Central memory CD4-positive, alpha-beta T cell (primary cell): ENCODE measurements around the gene LGALS7B.
"Not testable (repeated sequence)": the region's sequence is repeated elsewhere in the genome, so short reads cannot be mapped to it uniquely, and the experiment has no call there.

ENCODE experiments used
- DNase-seq: peaks from one replicate; pipeline ENCODE4 v3.0.0; 2022

LGALS7B gene

DNA sequence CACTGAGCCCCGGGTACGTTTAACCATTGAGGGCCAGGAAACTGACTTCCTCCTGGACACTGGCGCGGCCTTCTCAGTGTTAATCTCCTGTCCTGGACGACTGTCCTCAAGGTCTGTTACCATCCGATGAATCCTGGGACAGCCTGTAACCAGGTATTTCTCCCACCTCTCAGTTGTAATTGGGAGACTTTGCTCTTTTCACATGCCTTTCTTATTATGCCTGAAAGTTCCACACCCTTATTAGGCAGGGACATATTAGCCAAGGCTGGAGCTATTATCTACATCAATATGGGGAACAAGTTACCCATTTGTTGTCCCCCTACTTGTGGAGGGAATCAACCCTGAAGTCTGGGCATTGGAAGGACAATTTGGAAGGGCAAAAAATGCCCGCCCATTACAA, 36.9 kb downstream of the LGALS7B start:
- DNase-seq = not testable (repeated sequence)

DNA sequence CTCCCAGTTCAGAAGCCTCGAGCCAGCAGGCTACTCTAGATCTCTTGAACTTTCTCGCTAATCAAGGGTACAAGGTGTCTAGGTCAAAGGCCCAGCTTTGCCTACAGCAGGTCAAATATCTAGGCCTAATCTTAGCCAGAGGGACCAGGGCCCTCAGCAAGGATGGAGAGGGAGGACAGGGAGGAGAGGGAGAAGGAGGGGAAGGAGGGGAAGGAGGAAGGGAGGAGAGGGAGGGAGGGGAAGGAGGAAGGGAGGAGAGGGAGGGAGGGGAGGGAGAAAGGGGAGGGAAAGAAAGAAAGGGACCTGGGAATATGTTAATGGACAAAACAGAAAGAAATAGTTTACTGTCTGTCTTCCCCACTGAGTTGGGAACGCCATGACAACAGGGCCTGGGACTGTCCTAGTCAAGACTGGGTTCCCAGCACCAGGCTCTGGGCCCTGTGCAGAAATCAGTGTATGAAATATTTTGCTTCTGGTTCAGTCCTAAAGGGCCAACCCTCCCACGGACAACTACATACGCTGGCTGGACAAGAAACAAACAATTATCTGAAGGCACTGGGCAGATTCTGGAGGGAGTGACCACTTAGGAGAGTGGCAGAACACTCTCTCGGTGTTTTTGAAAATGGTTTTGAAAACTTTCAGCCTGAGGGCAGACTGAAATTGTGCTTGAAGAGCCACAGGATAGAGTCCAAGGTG, 38.0 kb downstream of the LGALS7B start:
- DNase-seq = no peak

DNA sequence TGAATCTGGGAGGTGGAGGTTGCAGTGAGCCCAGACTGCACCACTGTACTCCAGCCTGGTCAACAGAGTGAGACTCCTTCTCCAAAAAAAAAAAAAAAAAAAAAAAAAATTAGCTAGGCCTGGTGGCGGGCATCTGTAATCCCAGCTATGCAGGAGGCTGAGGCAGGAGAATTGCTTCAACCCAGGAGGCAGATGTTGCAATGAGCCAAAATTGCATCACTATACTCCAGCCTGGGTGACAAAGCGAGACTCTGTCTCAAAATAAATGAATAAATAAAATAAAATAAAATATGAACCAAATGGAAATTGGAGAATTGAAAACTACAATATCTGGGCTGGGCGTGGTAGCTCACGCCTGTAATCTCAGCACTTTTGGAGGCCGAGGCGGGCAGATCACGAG, 40.2 kb downstream of the LGALS7B start:
- not testable (repeated sequence) for DNase-seq

DNA sequence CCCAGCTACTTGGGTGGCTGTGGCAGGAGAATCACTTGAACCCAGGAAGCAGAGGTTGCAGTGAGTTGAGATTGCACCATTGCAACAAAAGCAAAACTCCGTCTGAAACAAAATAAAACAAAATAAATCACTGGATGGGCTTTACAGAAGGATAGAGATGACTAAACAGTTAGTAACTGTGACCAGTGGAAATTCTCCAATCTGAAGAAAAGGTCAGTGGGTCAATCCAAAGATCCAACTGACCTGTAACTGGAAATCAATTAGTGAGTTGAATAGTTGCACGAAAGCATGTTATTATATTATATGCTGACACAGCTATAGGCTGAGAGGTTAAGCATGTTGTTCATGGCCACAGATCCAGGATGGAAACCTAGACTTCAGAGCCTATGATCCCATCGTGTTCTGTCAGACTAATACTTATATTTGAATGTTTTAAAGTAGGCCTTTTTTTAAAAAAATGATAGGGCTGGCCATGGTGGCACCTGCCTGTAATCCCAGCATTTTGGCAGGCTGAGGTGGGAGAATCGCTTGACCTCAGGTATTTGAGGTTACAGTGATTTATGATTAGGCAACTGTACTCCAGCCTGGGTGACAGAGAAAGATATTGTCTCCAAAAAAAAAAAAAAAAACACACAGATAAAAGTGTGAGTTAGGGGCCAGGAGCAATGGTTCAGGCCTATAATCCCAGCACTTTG, 41.2 kb downstream of the LGALS7B start:
- no peak for DNase-seq

DNA sequence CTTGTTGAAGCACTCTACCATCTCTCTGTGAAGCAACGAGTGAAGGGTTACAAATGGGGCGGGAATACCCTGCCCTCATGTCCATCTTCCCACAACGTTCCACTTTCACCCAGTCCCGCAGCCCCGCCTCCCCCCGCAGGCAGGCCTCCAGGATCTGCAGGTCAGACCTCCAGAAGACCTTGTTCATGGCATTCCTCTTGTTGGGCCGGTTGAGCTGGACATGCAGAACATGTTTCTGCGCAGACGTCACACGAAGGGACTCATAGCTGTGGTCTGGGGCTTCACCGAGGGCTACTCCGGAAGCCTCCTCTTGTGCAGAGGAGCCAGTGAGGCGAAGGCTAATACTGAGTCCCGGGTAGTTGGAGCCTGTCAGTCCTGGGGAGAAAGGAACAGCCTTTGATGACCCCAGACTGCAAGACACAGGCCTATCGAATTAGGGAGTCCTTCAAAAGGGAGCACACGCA, 42.2 kb downstream of the LGALS7B start:
- DNase-seq = no peak

DNA sequence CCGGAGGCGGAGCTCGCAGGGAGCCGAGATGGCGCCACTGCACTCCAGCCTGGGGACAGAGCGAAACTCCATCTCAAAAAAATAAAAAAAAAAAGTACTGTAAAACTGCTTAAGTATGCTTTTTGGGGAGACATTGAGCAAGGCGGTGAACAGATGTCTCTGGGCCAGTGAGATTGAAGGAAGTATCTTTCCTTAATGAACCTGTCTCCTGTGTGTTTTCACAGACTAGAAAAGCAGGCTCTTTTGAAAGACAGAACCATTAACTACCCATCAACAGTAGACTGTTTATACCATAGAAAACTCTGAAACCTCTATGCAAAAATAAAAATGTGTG, 44.1 kb downstream of the LGALS7B start:
- no peak for DNase-seq

DNA sequence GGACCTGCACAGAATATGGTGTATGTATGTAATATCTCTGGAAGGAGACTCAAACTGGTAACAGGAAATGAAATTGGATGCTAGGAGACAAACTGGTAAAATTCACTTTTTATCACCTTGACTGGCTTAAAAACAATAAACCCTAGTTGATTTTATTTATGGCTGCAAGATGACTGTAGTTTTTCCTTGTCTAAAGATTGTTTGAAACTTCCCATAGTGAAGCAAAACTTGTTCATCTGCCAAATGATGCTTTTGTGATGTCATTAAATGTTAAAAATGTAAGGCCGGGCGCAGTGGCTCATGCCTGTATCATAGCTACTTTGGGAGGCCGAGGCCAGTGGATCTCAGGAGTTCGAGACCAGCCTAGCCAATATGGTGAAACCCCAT, 45.1 kb downstream of the LGALS7B start:
- no peak for DNase-seq

DNA sequence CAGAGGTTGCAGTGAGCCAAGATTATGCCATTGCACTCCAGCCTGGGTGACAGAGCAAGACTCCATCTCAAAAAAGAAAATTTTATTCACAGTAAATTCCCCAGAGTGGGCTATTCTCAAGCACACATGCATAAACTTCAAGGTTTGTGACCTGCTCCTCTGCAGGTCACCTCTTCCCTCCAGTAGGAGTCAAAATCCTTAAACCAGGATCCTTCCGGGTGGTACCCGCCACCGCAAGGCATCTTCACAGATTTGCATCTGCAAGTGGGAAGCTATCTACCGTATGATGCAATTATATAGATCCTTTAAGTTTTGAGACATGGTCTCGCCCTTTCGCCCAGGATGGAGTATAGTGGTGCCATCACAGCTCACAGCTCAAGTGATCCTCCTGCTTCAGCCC, 45.6 kb downstream of the LGALS7B start:
- no peak for DNase-seq

DNA sequence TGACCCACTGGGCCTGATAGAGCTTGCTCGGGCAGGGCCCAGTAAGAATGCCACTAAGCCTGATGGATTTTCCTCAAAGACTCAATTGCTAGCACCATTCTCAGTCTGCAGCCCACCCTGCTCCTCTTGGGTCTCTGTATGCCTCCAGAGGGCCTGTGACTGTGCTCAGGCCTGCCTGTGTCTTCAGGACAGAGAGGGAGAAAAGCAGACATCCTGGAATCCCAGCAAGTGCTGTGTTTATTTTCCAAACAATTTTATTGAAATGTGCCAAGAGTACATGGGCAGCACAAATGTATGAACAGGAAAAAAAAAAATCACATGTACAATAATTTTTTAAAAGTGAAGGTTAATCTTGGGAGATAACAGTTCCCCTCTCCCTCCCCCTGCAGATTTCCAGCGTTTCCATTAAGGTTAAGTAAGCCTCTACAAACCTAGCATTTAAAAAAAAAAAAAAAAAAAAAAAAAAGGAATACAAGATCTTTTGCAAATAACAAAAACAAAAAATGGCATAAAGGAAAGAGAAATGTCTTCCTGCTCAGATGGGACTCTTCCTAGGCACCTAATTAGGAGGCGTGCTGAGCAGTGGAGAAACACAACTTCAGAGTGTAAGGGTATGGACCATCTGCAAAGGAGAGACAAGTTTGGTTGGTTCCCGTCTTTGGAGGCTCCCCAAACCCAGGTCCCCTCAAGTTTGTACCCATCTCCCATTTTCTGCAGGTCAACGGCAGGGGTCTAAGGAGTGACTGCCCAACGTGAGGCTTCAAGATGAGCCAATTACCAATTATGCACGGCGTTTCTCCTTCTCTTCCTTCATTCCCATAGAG, 47.4 kb downstream of the LGALS7B start:
- no peak for DNase-seq

DNA sequence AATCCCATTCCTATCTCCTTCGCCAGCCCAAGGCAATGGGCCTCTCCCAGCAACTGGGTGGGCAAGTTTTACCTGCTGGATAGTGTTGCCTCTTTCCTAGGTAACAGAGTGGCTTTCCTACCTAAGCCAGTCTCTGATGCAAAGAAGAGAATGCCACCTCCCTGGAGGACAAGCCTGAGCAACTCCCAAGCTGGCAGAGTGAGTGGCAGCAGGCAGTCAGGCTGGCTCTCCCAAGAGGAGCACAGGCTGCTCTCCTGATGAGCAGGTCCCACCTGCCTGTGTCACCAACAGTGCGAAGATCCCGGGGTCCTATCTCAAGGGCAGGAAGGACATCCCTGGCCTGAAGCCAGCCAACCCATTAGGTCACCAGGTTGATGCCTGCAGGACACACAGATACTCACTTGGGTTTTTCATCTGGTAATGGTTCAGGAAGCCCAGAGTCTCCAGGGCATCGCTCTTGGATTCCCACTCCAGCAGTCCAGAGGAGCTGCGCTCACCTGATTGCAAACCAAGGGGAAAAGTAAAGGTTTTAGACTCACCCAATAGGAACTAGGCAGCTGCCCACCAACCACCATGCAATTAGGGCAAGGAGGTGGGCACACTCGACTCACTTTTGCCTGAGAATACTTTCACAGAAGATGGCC, 48.1 kb downstream of the LGALS7B start:
- DNase-seq = no peak

DNA sequence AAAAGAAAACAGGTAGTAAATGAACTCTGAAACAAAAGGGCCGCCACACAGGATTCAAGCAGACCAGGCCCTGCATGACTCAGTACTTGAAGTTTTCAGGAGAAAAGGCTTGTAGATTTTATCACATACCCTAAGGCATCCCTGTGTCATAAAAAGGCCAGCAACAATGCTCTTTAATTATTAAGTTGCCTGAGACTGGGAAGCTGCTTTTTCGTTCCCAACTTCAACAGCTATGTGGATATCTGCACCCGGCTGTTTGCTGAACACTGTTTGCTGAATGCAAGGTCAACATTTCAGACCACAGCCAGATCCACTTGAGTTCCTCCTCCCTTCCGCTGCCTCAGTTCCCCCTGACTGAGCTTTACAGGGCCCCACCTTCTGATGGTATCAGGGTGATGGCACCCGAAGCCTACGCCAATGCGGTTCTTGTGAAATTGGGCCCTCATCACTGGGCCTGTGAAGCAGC, 48.7 kb downstream of the LGALS7B start:
- no peak for DNase-seq

DNA sequence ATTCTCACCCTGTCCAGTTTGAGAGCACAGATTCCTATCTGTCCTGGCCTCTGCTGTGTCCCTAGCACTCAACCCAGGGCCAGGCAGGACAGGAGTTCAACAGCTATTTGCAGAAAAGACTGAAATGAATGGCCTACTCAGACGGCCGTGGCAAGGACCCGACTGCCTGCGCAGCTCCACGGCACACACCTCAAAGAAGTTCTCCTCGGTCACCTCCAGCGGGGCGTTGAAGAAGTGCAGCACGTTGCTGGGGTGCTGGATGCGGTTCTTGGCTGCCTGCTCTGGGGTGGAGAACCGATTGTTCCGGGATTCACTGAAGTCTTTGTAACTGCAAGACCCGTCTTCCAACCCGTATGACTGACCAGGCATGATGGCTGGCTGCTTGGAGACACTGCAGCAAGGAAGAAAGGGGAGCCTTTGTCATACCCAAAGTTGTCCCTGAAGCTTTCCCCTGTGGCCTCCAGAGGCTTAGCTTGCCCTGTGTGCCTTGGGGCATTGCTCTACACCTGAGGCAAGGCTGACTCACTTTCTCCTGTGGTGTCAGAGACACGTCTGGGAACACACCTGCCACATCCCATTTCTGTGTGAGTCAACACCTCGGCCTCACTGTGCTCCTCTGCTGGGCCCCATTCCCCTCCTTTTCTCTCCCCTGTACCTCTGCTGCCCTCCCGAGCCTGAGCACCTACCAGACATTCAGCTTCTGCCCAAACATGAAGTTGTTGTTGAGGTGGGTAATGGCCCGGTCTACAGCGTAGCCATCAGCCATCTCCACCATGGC, 49.4 kb downstream of the LGALS7B start:
- DNase-seq = no peak

DNA sequence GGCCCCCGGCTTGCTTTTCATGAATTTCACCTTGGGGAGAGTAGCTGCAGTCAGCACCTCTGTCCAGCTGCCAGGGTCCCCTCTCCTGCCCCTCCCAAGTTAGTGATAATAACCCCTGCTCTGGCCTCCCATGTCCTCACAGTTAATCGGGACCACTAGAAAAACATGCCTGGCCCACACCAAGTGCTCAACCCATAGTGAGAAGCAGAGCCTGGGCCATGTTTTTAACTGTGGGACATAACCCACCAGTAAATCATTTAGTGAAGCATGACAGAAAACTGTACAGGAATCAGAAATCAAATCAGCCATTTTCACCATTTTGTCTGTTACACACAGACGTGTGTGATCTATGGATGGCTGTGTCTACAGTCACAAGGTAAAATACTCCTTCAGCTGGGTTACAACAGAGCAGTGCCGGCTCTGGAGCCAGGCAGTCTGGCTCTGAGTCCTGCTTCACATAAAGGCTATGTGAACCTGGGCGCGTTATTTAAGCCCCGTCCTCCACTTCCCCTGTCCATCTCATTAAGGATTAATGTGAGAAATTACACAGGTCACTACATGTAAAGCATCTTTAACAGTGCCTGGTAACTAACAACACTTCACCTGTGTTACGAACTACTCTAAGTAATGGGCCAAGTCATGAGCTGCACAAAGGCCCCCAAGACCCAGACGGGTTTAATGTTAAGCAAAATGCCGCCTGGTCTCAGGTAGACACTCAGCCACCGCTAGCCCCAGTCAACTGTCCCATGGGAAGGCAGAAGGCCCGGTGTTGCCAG, 50.2 kb downstream of the LGALS7B start:
- no peak for DNase-seq

DNA sequence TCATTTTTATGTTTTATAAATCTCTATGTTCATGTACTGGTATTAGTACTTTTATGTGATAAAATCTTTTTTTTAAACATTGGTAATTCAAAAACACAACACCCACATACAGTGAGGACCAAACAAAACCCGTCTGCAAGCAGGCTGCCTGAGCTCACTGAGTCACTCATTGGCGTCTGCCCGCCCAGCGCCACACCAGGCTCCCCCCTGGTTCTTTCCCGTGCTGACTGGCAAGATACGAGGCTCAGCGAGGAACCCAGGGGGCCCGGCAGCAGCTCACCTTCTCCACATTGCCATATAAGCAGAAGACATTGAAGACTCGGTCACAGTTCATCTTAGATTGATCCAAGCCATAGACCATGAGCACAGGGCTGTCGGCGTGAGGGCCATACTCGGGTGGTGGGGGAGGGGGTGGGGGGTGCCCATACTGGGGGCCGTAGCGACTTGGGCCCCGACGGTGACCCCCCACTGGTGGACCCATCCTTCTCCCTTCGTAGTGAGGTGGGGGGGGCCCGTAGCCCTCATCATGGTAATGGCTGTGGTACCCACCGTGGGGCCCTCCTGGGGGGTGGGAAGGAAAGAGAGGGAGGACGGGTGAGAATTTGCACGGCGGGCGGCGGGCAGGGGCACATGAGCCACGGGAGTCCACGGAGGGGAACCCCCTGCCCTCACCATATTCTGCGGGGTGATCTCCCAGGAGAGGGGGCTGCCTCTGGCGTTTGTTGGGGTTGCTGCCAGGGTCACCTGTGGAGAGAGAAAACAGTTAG, 51.0 kb downstream of the LGALS7B start:
- DNase-seq = no peak

DNA sequence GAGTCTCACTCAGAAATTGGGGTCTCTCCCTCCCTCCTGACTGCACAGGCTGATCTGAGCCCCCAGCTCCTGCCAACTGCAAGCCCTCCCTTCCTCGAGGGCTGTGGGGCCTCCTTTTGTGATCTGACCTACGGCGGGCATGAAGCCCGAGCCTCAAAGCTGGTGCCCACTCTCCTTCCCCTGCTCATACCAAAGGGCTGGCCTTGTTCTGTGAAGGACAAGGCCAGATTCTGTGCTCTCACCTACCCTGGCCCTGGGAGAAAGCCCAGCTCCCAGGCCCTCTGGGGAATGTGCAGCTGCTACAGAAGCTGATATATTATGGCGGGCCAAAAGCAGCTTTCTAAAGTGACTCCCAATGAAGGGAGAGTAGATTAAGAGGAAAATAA, 51.6 kb downstream of the LGALS7B start:
- DNase-seq = no peak
